HepG2 (cell line): Measurements from ENCODE around the gene RGCC. TPM values are rescaled to one million over a fixed set of nuclear protein-coding genes. Genes with fewer than 3 reads are reported as not detected.
A peak's percentile ranks its signal among the peaks of the same experiment; 100 is the strongest.

Experiments used
- HDAC1 ChIP-seq: sonication (generic); formaldehyde crosslinking; IDR thresholded peaks from 2 replicates; pipeline ENCODE4 v1.5.1; 2020; ENCODE audit warnings: mild to moderate bottlenecking, missing genetic modification reagents
- HNRNPLL ChIP-seq: fragments of 200-400 bp; formaldehyde crosslinking; IDR thresholded peaks from 2 replicates; pipeline ENCODE4 v1.6.1; 2017; ENCODE audit warnings: mild to moderate bottlenecking, low read depth, low read length; ENCODE audit not compliant: poor library complexity, severe bottlenecking
- RBFOX2 ChIP-seq: fragments of 200-400 bp; formaldehyde crosslinking; IDR thresholded peaks from 2 replicates; pipeline ENCODE4 v1.6.1; 2017; ENCODE audit warnings: low read depth, mild to moderate bottlenecking, low read length
- ZBTB3 ChIP-seq: sonication (generic); formaldehyde crosslinking; IDR thresholded peaks from 2 replicates; pipeline ENCODE4 v1.4.0; 2020; ENCODE audit warnings: low read depth, mild to moderate bottlenecking, moderate library complexity, missing genetic modification reagents, borderline replicate concordance
- ZBTB38 ChIP-seq: sonication (generic); formaldehyde crosslinking; IDR thresholded peaks from 2 replicates; pipeline ENCODE4 v1.5.1; 2020; ENCODE audit warnings: mild to moderate bottlenecking, missing genetic modification reagents
- ZC3H13 ChIP-seq: sonication (generic); formaldehyde crosslinking; IDR thresholded peaks from 2 replicates; pipeline ENCODE4 v1.8.1; 2023; ENCODE audit warnings: mild to moderate bottlenecking, missing genetic modification reagents, moderate library complexity
- ZFP82 ChIP-seq: sonication (generic); formaldehyde crosslinking; IDR thresholded peaks from 2 replicates; pipeline ENCODE4 v1.5.1; 2020; ENCODE audit warnings: mild to moderate bottlenecking, missing genetic modification reagents, borderline replicate concordance
- ZKSCAN8 ChIP-seq: IDR thresholded peaks from 2 replicates; pipeline ENCODE4 v1.6.1; 2016; ENCODE audit warnings: borderline replicate concordance, missing genetic modification reagents, missing compliant biosample characterization
- ZNF350 ChIP-seq: sonication (generic); formaldehyde crosslinking; IDR thresholded peaks from 2 replicates; pipeline ENCODE4 v1.4.0; 2020; ENCODE audit warnings: mild to moderate bottlenecking, low read depth, missing genetic modification reagents, borderline replicate concordance
- ZNF430 ChIP-seq: sonication (generic); formaldehyde crosslinking; IDR thresholded peaks from 2 replicates; pipeline ENCODE4 v1.9.0; 2021; ENCODE audit warnings: mild to moderate bottlenecking, missing genetic modification reagents
- ZNF83 ChIP-seq: sonication (generic); formaldehyde crosslinking; IDR thresholded peaks from 2 replicates; pipeline ENCODE4 v1.4.0; 2020; ENCODE audit warnings: missing genetic modification reagents, mild to moderate bottlenecking, borderline replicate concordance
- polyA plus RNA-seq, 8 experiments: library from polyadenylated mRNA; depleted of rRNA in 3 of 8; stranded (reverse) in 7 of 8; unstranded in 1 of 8; fragments of >200 nt; fragmentation: Illumina TruSeq in 4 of 8; extraction: Trizol in 4 of 8; gene quantifications; 2 replicates each; pipeline versions ENCODE4 v1.2.1 to v1.2.3, GENCODE V29; 2011 to 2016; ENCODE audit warnings: low read depth in 4 of 8, missing spikeins in 1 of 8, mixed read lengths in 1 of 8; ENCODE audit not compliant: insufficient read depth in 1 of 8
- total RNA-seq, 5 experiments: library from RNA; depleted of rRNA; stranded (reverse); fragments of >200 nt; fragmentation: Illumina TruSeq; extraction: Trizol; gene quantifications; 2 replicates each; pipeline ENCODE4 v1.2.3, GENCODE V29; 2016; ENCODE audit warnings: low read depth in 1 of 5
- TF ChIP-seq, protein P1 (sequence below): sonication (generic); formaldehyde crosslinking; IDR thresholded peaks from 2 replicates; pipeline ENCODE4 v1.8.0; 2023; ENCODE audit warnings: mild to moderate bottlenecking, missing genetic modification reagents
- TF ChIP-seq, protein P2 (sequence below): sonication (generic); formaldehyde crosslinking; IDR thresholded peaks from 2 replicates; pipeline ENCODE4 v1.4.0; 2020; ENCODE audit warnings: missing genetic modification reagents
- TF ChIP-seq, protein P3 (sequence below): sonication (generic); formaldehyde crosslinking; conservative IDR thresholded peaks from 2 replicates; pipeline ENCODE4 v1.4.0; 2020; ENCODE audit warnings: missing genetic modification reagents

The RGCC gene
- total and polyA plus RNA-seq, 2 of the 13 experiments (the other 11 are each of a cell fraction or from before 2014, with no cell fraction given): 0.20 to 8.4 TPM

DNA sequence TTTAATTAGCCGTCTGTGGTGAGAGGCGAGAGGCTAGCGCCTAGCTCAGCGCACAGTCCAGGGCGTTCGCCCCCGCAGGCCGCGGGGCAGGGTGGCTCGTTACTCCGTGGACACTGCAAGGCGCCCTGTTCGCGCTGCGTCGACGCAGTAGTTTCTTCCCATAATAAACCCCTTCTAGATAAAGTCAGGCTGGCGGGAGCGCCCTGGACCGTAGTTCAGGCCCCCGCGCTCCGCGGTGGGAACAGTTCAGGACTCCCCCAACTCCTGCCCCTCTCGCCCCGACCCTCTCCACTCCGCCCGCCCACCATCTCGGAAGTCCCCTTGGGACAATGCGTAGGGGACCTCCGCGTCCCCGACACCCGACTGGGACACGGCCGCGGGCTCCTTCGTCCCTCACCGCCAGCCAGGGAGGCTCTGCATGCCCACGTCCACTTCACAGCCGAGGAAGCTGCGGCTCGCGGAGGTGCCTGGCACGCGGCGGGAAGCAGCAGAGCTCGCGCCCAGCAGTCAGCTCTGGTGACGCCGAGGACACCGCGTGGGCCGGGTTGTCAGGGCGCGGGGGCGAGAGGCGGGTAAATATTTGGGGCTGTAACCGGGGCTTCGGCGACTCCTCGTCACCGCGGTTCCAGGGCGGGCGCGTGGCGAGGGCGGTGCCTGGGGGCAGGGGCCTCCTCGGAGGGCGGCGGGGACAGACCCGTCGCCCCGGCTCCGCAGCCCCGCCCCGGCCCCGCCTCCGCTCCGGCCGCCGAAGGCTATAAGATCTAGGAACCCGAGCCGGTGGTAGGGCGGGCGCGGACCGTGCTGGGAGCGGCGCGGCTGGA is at the start of gene RGCC (continued):
- TF ChIP-seq, protein P1, sequence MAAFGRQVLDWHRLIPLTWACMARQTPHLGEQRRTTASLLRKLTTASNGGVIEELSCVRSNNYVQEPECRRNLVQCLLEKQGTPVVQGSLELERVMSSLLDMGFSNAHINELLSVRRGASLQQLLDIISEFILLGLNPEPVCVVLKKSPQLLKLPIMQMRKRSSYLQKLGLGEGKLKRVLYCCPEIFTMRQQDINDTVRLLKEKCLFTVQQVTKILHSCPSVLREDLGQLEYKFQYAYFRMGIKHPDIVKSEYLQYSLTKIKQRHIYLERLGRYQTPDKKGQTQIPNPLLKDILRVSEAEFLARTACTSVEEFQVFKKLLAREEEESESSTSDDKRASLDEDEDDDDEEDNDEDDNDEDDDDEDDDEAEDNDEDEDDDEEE (CRISPR knock-in tag): peak; percentile 52; the same call in 1 of the 2 replicates
- peak; percentile 52; the same call in 1 of the 2 replicates for TF ChIP-seq HDAC1 (CRISPR knock-in tag)
- TF ChIP-seq ZNF83: 0 out of 2 replicates have a peak, but pooled peaks have one; percentile 77
- no peak for TF ChIP-seq ZBTB3 (CRISPR knock-in tag)
- no peak for TF ChIP-seq ZKSCAN8 (CRISPR knock-in tag)
- TF ChIP-seq, protein P2, sequence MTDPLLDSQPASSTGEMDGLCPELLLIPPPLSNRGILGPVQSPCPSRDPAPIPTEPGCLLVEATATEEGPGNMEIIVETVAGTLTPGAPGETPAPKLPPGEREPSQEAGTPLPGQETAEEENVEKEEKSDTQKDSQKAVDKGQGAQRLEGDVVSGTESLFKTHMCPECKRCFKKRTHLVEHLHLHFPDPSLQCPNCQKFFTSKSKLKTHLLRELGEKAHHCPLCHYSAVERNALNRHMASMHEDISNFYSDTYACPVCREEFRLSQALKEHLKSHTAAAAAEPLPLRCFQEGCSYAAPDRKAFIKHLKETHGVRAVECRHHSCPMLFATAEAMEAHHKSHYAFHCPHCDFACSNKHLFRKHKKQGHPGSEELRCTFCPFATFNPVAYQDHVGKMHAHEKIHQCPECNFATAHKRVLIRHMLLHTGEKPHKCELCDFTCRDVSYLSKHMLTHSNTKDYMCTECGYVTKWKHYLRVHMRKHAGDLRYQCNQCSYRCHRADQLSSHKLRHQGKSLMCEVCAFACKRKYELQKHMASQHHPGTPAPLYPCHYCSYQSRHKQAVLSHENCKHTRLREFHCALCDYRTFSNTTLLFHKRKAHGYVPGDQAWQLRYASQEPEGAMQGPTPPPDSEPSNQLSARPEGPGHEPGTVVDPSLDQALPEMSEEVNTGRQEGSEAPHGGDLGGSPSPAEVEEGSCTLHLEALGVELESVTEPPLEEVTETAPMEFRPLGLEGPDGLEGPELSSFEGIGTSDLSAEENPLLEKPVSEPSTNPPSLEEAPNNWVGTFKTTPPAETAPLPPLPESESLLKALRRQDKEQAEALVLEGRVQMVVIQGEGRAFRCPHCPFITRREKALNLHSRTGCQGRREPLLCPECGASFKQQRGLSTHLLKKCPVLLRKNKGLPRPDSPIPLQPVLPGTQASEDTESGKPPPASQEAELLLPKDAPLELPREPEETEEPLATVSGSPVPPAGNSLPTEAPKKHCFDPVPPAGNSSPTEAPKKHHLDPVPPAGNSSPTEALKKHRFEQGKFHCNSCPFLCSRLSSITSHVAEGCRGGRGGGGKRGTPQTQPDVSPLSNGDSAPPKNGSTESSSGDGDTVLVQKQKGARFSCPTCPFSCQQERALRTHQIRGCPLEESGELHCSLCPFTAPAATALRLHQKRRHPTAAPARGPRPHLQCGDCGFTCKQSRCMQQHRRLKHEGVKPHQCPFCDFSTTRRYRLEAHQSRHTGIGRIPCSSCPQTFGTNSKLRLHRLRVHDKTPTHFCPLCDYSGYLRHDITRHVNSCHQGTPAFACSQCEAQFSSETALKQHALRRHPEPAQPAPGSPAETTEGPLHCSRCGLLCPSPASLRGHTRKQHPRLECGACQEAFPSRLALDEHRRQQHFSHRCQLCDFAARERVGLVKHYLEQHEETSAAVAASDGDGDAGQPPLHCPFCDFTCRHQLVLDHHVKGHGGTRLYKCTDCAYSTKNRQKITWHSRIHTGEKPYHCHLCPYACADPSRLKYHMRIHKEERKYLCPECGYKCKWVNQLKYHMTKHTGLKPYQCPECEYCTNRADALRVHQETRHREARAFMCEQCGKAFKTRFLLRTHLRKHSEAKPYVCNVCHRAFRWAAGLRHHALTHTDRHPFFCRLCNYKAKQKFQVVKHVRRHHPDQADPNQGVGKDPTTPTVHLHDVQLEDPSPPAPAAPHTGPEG (CRISPR knock-in tag): peak; percentile 48; the same call in 1 of the 2 replicates
- TF ChIP-seq ZFP82: 0 out of 2 replicates have a peak, but pooled peaks have one; percentile 37
- TF ChIP-seq RBFOX2: peak; percentile 33; the same call in 1 of the 2 replicates
- no peak for TF ChIP-seq ZC3H13 (CRISPR knock-in tag)
- TF ChIP-seq ZBTB38 (CRISPR knock-in tag): no peak
- TF ChIP-seq HNRNPLL: peak; percentile 73
- TF ChIP-seq ZNF430 (CRISPR knock-in tag): peak; percentile 68; the same call in 1 of the 2 replicates
- TF ChIP-seq ZNF350 (CRISPR knock-in tag): 0 out of 2 replicates have a peak, but pooled peaks have one; percentile 20
- TF ChIP-seq, protein P3, sequence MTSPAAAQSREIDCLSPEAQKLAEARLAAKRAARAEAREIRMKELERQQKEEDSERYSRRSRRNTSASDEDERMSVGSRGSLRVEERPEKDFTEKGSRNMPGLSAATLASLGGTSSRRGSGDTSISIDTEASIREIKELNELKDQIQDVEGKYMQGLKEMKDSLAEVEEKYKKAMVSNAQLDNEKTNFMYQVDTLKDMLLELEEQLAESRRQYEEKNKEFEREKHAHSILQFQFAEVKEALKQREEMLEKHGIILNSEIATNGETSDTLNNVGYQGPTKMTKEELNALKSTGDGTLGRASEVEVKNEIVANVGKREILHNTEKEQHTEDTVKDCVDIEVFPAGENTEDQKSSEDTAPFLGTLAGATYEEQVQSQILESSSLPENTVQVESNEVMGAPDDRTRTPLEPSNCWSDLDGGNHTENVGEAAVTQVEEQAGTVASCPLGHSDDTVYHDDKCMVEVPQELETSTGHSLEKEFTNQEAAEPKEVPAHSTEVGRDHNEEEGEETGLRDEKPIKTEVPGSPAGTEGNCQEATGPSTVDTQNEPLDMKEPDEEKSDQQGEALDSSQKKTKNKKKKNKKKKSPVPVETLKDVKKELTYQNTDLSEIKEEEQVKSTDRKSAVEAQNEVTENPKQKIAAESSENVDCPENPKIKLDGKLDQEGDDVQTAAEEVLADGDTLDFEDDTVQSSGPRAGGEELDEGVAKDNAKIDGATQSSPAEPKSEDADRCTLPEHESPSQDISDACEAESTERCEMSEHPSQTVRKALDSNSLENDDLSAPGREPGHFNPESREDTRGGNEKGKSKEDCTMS (CRISPR knock-in tag): no peak
